A549 treated with AZD2906 at 1 μM for 4 hours (cell line): Measurements from ENCODE around the gene THOC6. TPM values are rescaled to one million over a fixed set of nuclear protein-coding genes. Genes with fewer than 3 reads are reported as not detected.

Experiments used
- total RNA-seq: library from RNA; stranded (reverse); fragments of 200-300 nt; extraction: Qiagen RNA extraction; gene quantifications from 5 replicates; pipeline ENCODE4 v1.2.3, GENCODE V29; 2022

THOC6 gene
- total RNA-seq: 25.1 to 35.5 TPM (median 32.7 TPM) in 5 replicates

GRCh38 chr16:3023669-3024478 lies at the start of gene THOC6, which contains the start of gene HCFC1R1:
Gene THOC6, plus strand, starts transcription at chr16:3024035. Its CDS starts 292 bp downstream, at chr16:3024327.
Gene HCFC1R1, minus strand, starts transcription at chr16:3023942. Its CDS starts 1 bp downstream, at chr16:3023941.

GRCh38 chr16:2980227-2981176 lies 43.3 kb upstream of the THOC6 start, which contains the start of gene PKMYT1:
Gene PKMYT1, minus strand, starts transcription at chr16:2980446. Its CDS starts 789 bp downstream, at chr16:2979657.

GRCh38 chr16:3012828-3013420 lies 10.9 kb upstream of the THOC6 start, which contains the start of gene CLDN9:
Gene CLDN9, plus strand, starts transcription at chr16:3012923. Its CDS starts 440 bp downstream, at chr16:3013363.

GRCh38 chr16:3017794-3018506 lies 5.9 kb upstream of the THOC6 start, which contains the start of gene CLDN6:
Gene CLDN6, minus strand, starts transcription at chr16:3018183. Its CDS starts 2,162 bp downstream, at chr16:3016021.

GRCh38 chr16:3020247-3020603 lies 3.6 kb upstream of the THOC6 start, which contains the start of gene TNFRSF12A:
Gene TNFRSF12A, plus strand, starts transcription at chr16:3020368. Its CDS starts 30 bp downstream, at chr16:3020398.

GRCh38 chr16:3036726-3037315 lies 13.0 kb downstream of the THOC6 start, which contains the start of gene BICDL2:
Gene BICDL2, minus strand, starts transcription at chr16:3036944. Its CDS starts 1,448 bp downstream, at chr16:3035496.

GRCh38 chr16:3045758-3046640 lies 22.2 kb downstream of the THOC6 start, which contains the start of gene MMP25:
Gene MMP25, plus strand, starts transcription at chr16:3046561. Its CDS starts 357 bp downstream, at chr16:3046918.

GRCh38 chr16:3065069-3065741 lies 41.4 kb downstream of the THOC6 start, which contains the start of gene IL32:
Gene IL32, plus strand, starts transcription at chr16:3065640. Its CDS starts 172 bp downstream, at chr16:3065812.

Other genes with a start within 250 kb of the THOC6 start
- gene ELOB, start 246.8 kb upstream of the THOC6 start, total RNA-seq: 453 to 554 TPM (median 517 TPM) in 5 replicates
- gene PRSS33, start 236.5 kb upstream of the THOC6 start, total RNA-seq: 0.05 to 0.06 TPM in 2 of 5 replicates, not detected in the others
- not detected in 5 replicates for gene PRSS41, start 225.6 kb upstream of the THOC6 start, total RNA-seq
- gene PRSS21, start 206.8 kb upstream of the THOC6 start, total RNA-seq: 0.11 to 0.28 TPM (median 0.14 TPM) in 5 replicates
- gene ZG16B, start 193.7 kb upstream of the THOC6 start, total RNA-seq: 0.37 to 0.96 TPM (median 0.92 TPM) in 5 replicates
- 0.50 to 0.98 TPM (median 0.78 TPM) in 5 replicates for gene PRSS22, start 165.9 kb upstream of the THOC6 start, total RNA-seq
- gene FLYWCH2, start 140.8 kb upstream of the THOC6 start, total RNA-seq: 44.5 to 53.1 TPM (median 50.0 TPM) in 5 replicates
- gene FLYWCH1, start 112.1 kb upstream of the THOC6 start, total RNA-seq: 17.2 to 24.4 TPM (median 23.8 TPM) in 5 replicates
- 1.4 to 2.0 TPM (median 1.8 TPM) in 5 replicates for gene KREMEN2, start 59.8 kb upstream of the THOC6 start, total RNA-seq
- gene PAQR4, start 54.7 kb upstream of the THOC6 start, total RNA-seq: 34.7 to 46.3 TPM (median 44.9 TPM) in 5 replicates
- gene PKMYT1, start 43.6 kb upstream of the THOC6 start, total RNA-seq: 67.8 to 94.9 TPM (median 91.6 TPM) in 5 replicates
- 0.25 to 0.37 TPM (median 0.31 TPM) in 5 replicates for gene CLDN9, start 11.1 kb upstream of the THOC6 start, total RNA-seq
- 0.18 to 0.44 TPM (median 0.29 TPM) in 5 replicates for gene CLDN6, start 5.9 kb upstream of the THOC6 start, total RNA-seq
- 400 to 615 TPM (median 501 TPM) in 5 replicates for gene TNFRSF12A, start 3.7 kb upstream of the THOC6 start, total RNA-seq
- 208 to 263 TPM (median 244 TPM) in 5 replicates for gene HCFC1R1, start 93 bp upstream of the THOC6 start, total RNA-seq
- gene BICDL2, start 12.9 kb downstream of the THOC6 start, total RNA-seq: not detected in 5 replicates
- gene MMP25, start 22.5 kb downstream of the THOC6 start, total RNA-seq: 0.89 to 1.4 TPM (median 1.3 TPM) in 5 replicates
- gene IL32, start 41.6 kb downstream of the THOC6 start, total RNA-seq: 23.0 to 37.5 TPM (median 30.1 TPM) in 5 replicates
- gene ZSCAN10, start 75.3 kb downstream of the THOC6 start, total RNA-seq: 0.03 to 0.05 TPM in 2 of 5 replicates, not detected in the others
- gene ZNF205, start 88.6 kb downstream of the THOC6 start, total RNA-seq: 11.6 to 15.6 TPM (median 14.9 TPM) in 5 replicates
- 9.7 to 13.1 TPM (median 12.8 TPM) in 5 replicates for gene ZNF213, start 111.0 kb downstream of the THOC6 start, total RNA-seq
- gene OR1F1, start 164.2 kb downstream of the THOC6 start, total RNA-seq: 0.13 to 0.59 TPM (median 0.21 TPM) in 5 replicates
- gene ZNF200, start 211.1 kb downstream of the THOC6 start, total RNA-seq: 7.1 to 10.0 TPM (median 7.6 TPM) in 5 replicates
- 0.02 to 0.05 TPM (median 0.02 TPM) in 3 of 5 replicates, not detected in the others for gene MEFV, start 232.6 kb downstream of the THOC6 start, total RNA-seq